Testis (tissue), 2 donors: ENCODE measurements around the gene RRM2.

ENCODE experiments used
- CTCF ChIP-seq, 3 experiments: fragments of 450-650 bp in 2 of 3; fragments of 200-600 bp in 1 of 3; sonication (generic) in 1 of 3; IDR thresholded peaks; one replicate each; pipeline ENCODE4 v1.5.1; 2016 to 2019; ENCODE audit warnings: antibody characterized with exemption in 3 of 3, mild to moderate bottlenecking in 2 of 3, moderate library complexity in 1 of 3
- POLR2A ChIP-seq: fragments of 450-650 bp; IDR thresholded peaks from one replicate; pipeline ENCODE4 v1.6.1; 2017; ENCODE audit warnings: antibody characterized with exemption, mild to moderate bottlenecking, moderate library complexity

GRCh38 chr2:10159086-10159485, 36.5 kb downstream of the RRM2 start:
- TF ChIP-seq CTCF (IDR thresholded peaks at IDR 0.05) (no peak), POLR2A (no peak)
